Ishikawa (cell line): ENCODE data around the gene CLRN2.

Experiments
- CEBPB ChIP-seq: IDR thresholded peaks from 2 replicates; pipeline ENCODE4 v1.6.1; 2012
- CREB1 ChIP-seq: IDR thresholded peaks from 2 replicates; pipeline ENCODE4 v1.6.1; 2012; ENCODE audit warnings: low read depth
- EGR1 ChIP-seq: IDR thresholded peaks from 2 replicates; pipeline ENCODE4 v1.6.1; 2012
- NFIC ChIP-seq: IDR thresholded peaks from 2 replicates; pipeline ENCODE4 v1.6.1; 2012
- TAF1 ChIP-seq: IDR thresholded peaks from 2 replicates; pipeline ENCODE4 v1.6.1; 2012; ENCODE audit warnings: low read depth, mild to moderate bottlenecking
- TEAD4 ChIP-seq: IDR thresholded peaks from 2 replicates; pipeline ENCODE4 v1.6.1; 2012
- YY1 ChIP-seq: IDR thresholded peaks from 2 replicates; pipeline ENCODE4 v1.6.1; 2012; ENCODE audit warnings: low read depth
- ZBTB7A ChIP-seq: IDR thresholded peaks from 2 replicates; pipeline ENCODE4 v1.6.1; 2012; ENCODE audit warnings: low read depth
- TF ChIP-seq, protein P1 (sequence below): IDR thresholded peaks from 2 replicates; pipeline ENCODE4 v1.6.1; 2012
- TF ChIP-seq, protein P2 (sequence below): IDR thresholded peaks from 2 replicates; pipeline ENCODE4 v1.6.1; 2012; ENCODE audit warnings: low read depth, mild to moderate bottlenecking
- TF ChIP-seq, protein P3 (sequence below): IDR thresholded peaks from 2 replicates; pipeline ENCODE4 v1.6.1; 2012

DNA sequence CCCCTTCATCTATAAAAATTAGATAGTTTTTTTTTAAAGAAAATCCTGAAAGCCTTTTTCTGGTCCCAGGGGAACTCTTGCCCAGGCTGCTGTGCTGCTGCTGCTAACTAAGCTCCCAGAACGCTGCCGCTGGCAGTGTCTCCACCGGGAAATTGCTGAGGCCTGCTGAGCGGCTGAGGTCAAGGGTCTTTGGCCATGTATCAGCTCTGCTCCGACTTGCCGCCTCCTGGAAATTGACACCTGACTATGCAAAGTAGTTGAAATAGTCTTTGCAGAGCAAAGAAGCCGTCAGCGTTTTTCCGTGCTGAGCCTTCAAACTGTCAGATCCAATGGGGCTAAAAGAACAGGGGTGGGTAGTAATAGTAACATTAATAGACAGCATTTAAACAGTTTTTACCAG is 3.9 kb upstream of the CLRN2 start:
- TF ChIP-seq CEBPB (no peak), TAF1 (no peak), EGR1 (no peak), TEAD4 (no peak), CREB1 (no peak), NFIC (no peak), YY1 (no peak), ZBTB7A (no peak)
- TF ChIP-seq, protein P1, sequence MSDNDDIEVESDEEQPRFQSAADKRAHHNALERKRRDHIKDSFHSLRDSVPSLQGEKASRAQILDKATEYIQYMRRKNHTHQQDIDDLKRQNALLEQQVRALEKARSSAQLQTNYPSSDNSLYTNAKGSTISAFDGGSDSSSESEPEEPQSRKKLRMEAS, result no peak
- TF ChIP-seq, protein P2, sequence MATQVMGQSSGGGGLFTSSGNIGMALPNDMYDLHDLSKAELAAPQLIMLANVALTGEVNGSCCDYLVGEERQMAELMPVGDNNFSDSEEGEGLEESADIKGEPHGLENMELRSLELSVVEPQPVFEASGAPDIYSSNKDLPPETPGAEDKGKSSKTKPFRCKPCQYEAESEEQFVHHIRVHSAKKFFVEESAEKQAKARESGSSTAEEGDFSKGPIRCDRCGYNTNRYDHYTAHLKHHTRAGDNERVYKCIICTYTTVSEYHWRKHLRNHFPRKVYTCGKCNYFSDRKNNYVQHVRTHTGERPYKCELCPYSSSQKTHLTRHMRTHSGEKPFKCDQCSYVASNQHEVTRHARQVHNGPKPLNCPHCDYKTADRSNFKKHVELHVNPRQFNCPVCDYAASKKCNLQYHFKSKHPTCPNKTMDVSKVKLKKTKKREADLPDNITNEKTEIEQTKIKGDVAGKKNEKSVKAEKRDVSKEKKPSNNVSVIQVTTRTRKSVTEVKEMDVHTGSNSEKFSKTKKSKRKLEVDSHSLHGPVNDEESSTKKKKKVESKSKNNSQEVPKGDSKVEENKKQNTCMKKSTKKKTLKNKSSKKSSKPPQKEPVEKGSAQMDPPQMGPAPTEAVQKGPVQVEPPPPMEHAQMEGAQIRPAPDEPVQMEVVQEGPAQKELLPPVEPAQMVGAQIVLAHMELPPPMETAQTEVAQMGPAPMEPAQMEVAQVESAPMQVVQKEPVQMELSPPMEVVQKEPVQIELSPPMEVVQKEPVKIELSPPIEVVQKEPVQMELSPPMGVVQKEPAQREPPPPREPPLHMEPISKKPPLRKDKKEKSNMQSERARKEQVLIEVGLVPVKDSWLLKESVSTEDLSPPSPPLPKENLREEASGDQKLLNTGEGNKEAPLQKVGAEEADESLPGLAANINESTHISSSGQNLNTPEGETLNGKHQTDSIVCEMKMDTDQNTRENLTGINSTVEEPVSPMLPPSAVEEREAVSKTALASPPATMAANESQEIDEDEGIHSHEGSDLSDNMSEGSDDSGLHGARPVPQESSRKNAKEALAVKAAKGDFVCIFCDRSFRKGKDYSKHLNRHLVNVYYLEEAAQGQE, result no peak
- TF ChIP-seq, protein P3, sequence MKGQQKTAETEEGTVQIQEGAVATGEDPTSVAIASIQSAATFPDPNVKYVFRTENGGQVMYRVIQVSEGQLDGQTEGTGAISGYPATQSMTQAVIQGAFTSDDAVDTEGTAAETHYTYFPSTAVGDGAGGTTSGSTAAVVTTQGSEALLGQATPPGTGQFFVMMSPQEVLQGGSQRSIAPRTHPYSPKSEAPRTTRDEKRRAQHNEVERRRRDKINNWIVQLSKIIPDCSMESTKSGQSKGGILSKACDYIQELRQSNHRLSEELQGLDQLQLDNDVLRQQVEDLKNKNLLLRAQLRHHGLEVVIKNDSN, result no peak
